ENCODE results near the gene CERS6. TPM values are rescaled to one million over a fixed set of nuclear protein-coding genes. Genes with fewer than 3 reads are reported as not detected.
"Not testable (repeated sequence)": the region's sequence is repeated elsewhere in the genome, so short reads cannot be mapped to it uniquely, and the experiment has no call there.

The CERS6 gene
- total and polyA plus RNA-seq, 2 of the 8 experiments (the other 6 are each of a cell fraction or from before 2014, with no cell fraction given) = 6.8 to 28.2 TPM

- H3K56ac ChIP-seq (replicated peaks; ENCODE audit: insufficient read length, low read depth, low read length); POLR2A ChIA-PET (ENCODE audit: partially characterized antibody); FAIRE-seq; H3K4me3 ChIP-seq (ENCODE audit: extremely low read depth in 1 of 4, insufficient read depth in 2 of 4, low read depth in 3 of 4, low read length in 4 of 4); H3K23ac ChIP-seq (ENCODE audit: insufficient read length); H4K91ac ChIP-seq (replicated peaks; ENCODE audit: insufficient read length, low read length); H3K79me2 ChIP-seq (ENCODE audit: control insufficient read depth in 1 of 2, insufficient read depth in 2 of 2, low read length in 2 of 2); H3K23me2 ChIP-seq (ENCODE audit: low read depth, low read length); H2BK12ac ChIP-seq (ENCODE audit: low read depth, low read length); H4K5ac ChIP-seq (ENCODE audit: insufficient read length, low read depth, low read length); H3K9ac ChIP-seq (replicated peaks in 1 of 4; ENCODE audit: extremely low read depth in 1 of 4, low read depth in 3 of 4, low read length in 3 of 4); H3K27ac ChIP-seq (ENCODE audit: low read depth, low read length); H2AK5ac ChIP-seq (ENCODE audit: low read depth, low read length); H3K79me1 ChIP-seq (ENCODE audit: low read depth, low read length); H2AFZ ChIP-seq (ENCODE audit: low read length); H3K18ac ChIP-seq (ENCODE audit: extremely low read depth, low read length); H3K36me3 ChIP-seq (ENCODE audit: control insufficient read depth in 2 of 4, insufficient read depth in 4 of 4, low read length in 3 of 4); H2BK120ac ChIP-seq (replicated peaks; ENCODE audit: low read depth, low read length); H3K14ac ChIP-seq (ENCODE audit: insufficient read length); H3K27me3 ChIP-seq (replicated peaks in 1 of 4; ENCODE audit: control insufficient read depth in 3 of 4, extremely low read depth in 1 of 4, insufficient read depth in 3 of 4, low read length in 3 of 4); H3K4me2 ChIP-seq (ENCODE audit: insufficient read depth in 1 of 2, low read depth in 2 of 2, low read length in 2 of 2); H4K8ac ChIP-seq (ENCODE audit: extremely low read depth, insufficient read depth, low read length); H3K4me1 ChIP-seq (replicated peaks in 1 of 4; ENCODE audit: control insufficient read depth in 3 of 4, insufficient read depth in 4 of 4, low read length in 3 of 4); H2BK15ac ChIP-seq (ENCODE audit: low read length); H2BK5ac ChIP-seq (ENCODE audit: low read depth, low read length); H2BK20ac ChIP-seq (ENCODE audit: low read length); H3K4ac ChIP-seq (replicated peaks; ENCODE audit: insufficient read length, low read depth, low read length); H4K20me1 ChIP-seq (replicated peaks in 1 of 2; ENCODE audit: control insufficient read depth in 1 of 2, insufficient read depth in 2 of 2, low read length in 2 of 2); DNase-seq (ENCODE audit: low read depth in 1 of 2, low spot score in 2 of 2): not testable (repeated sequence)
- WGBS, 2 experiments (ENCODE audit: extremely low coverage in 1 of 2, insufficient coverage in 1 of 2, insufficient read length in 1 of 2, insufficient replicate concordance in 2 of 2, low coverage in 1 of 2, low lambda C conversion rate in 2 of 2, missing lambda C conversion rate in 1 of 2) = 83% methylated on average over 2 of the region's 3 CpGs; no CpG with 5 or more reads in 1 of the 2 experiments
- CTCF ChIA-PET (ENCODE audit: partially characterized antibody) = interaction anchor here (0.8 to 1.3 kb wide), 2 partner anchors 66 to 81 kb away, joined by 3 to 4 read pairs; no protein-coding TSS in a partner anchor
- H3K9me3 ChIP-seq (ENCODE audit: insufficient read depth in 2 of 2, low read depth in 1 of 2, low read length in 1 of 2) = peaks cover 13 to 23% of the 10 kb centered on the region in 2 experiments
These were observed 43.0 kb upstream of the CERS6 start for GRCh38 chr2:168413101-168413500.
